PC-3 (cell line): ENCODE results near the gene OR5AN1. TPM values are rescaled to one million over a fixed set of nuclear protein-coding genes. Genes with fewer than 3 reads are reported as not detected.

Experiments used
- total RNA-seq: library from RNA; depleted of rRNA; stranded (reverse); fragments of >200 nt; gene quantifications from 2 replicates; pipeline ENCODE4 v1.2.3, GENCODE V29; 2014; rRNA removed

Gene OR5AN1
- total RNA-seq, 1 experiment from 2014 or later, result not detected

Other genes starting within 250 kb of the OR5AN1 start
- 38.9 and 49.2 TPM in 2 replicates for gene FAM111A, start 216.0 kb upstream of the OR5AN1 start, total RNA-seq
- 4.0 and 4.9 TPM in 2 replicates for gene DTX4, start 186.8 kb upstream of the OR5AN1 start, total RNA-seq
- not detected in 2 replicates for gene MPEG1, start 146.0 kb upstream of the OR5AN1 start, total RNA-seq
- not detected in 2 replicates for gene OR5A2, start 67.5 kb downstream of the OR5AN1 start, total RNA-seq
- gene OR5A1, start 77.6 kb downstream of the OR5AN1 start, total RNA-seq, result not detected in 2 replicates
- not detected in 2 replicates for gene OR4D6, start 98.1 kb downstream of the OR5AN1 start, total RNA-seq
- gene OR4D10, start 114.4 kb downstream of the OR5AN1 start, total RNA-seq, result not detected in 2 replicates
- not detected in 2 replicates for gene OR4D11, start 144.7 kb downstream of the OR5AN1 start, total RNA-seq
- gene OR4D9, start 152.6 kb downstream of the OR5AN1 start, total RNA-seq, result not detected in 2 replicates